ENCODE results near the gene GRM1.
A peak's percentile ranks its signal among the peaks of the same experiment; 100 is the strongest.

The GRM1 gene

GRCh38 chr6:146028851-146029572 lies at the start of gene GRM1:
Gene GRM1 (plus strand): TSS chr6:146029062. CDS start chr6:146029518, 456 bp downstream.
- DNase-seq = no peak

- no peak for DNase-seq
Measured at GRCh38 chr6:146009338-146009737, 19.5 kb upstream of the GRM1 start.

GRCh38 chr6:146014233-146014632 lies 14.6 kb upstream of the GRM1 start:
- no peak for DNase-seq

GRCh38 chr6:146017672-146018071 lies 11.2 kb upstream of the GRM1 start:
- no peak for DNase-seq

- no peak for DNase-seq
Measured at GRCh38 chr6:146026873-146027272, 2.0 kb upstream of the GRM1 start.

GRCh38 chr6:146027586-146028251 lies 1.1 kb upstream of the GRM1 start:
- peak; percentile 6 for DNase-seq

- peak; percentile 38 for DNase-seq
Measured at GRCh38 chr6:146028252-146028795, 538 bp upstream of the GRM1 start.

GRCh38 chr6:146029573-146030184 lies 817 bp downstream of the GRM1 start:
- no peak for DNase-seq

GRCh38 chr6:146032387-146032786 lies 3.5 kb downstream of the GRM1 start:
- DNase-seq = no peak

GRCh38 chr6:146040360-146040759 lies 11.5 kb downstream of the GRM1 start:
- no peak for DNase-seq

GRCh38 chr6:146041282-146041681 lies 12.4 kb downstream of the GRM1 start:
- DNase-seq = no peak

GRCh38 chr6:146047371-146047770 lies 18.5 kb downstream of the GRM1 start:
- no peak for DNase-seq

GRCh38 chr6:146050168-146050567 lies 21.3 kb downstream of the GRM1 start:
- no peak for DNase-seq

- no peak for DNase-seq
Measured at GRCh38 chr6:146056506-146056905, 27.6 kb downstream of the GRM1 start.

- DNase-seq = no peak
Measured at GRCh38 chr6:146065690-146066089, 36.8 kb downstream of the GRM1 start.

- DNase-seq = no peak
Measured at GRCh38 chr6:146066506-146066905, 37.6 kb downstream of the GRM1 start.

GRCh38 chr6:146071781-146072180 lies 42.9 kb downstream of the GRM1 start:
- DNase-seq = no peak

- no peak for DNase-seq
Measured at GRCh38 chr6:146077992-146078391, 49.1 kb downstream of the GRM1 start.

GRCh38 chr6:146087386-146087785 lies 58.5 kb downstream of the GRM1 start:
- DNase-seq = no peak

- DNase-seq = no peak
Measured at GRCh38 chr6:146090474-146090873, 61.6 kb downstream of the GRM1 start.

- no peak for DNase-seq
Measured at GRCh38 chr6:146092961-146093686, 64.3 kb downstream of the GRM1 start.

- DNase-seq = no peak
Measured at GRCh38 chr6:146095481-146095880, 66.6 kb downstream of the GRM1 start.

GRCh38 chr6:146097586-146097985 lies 68.7 kb downstream of the GRM1 start:
- DNase-seq = no peak

Measured in midbrain (tissue), 1 donor.